ENCODE data around the gene CLSTN3.

Gene CLSTN3

DNA sequence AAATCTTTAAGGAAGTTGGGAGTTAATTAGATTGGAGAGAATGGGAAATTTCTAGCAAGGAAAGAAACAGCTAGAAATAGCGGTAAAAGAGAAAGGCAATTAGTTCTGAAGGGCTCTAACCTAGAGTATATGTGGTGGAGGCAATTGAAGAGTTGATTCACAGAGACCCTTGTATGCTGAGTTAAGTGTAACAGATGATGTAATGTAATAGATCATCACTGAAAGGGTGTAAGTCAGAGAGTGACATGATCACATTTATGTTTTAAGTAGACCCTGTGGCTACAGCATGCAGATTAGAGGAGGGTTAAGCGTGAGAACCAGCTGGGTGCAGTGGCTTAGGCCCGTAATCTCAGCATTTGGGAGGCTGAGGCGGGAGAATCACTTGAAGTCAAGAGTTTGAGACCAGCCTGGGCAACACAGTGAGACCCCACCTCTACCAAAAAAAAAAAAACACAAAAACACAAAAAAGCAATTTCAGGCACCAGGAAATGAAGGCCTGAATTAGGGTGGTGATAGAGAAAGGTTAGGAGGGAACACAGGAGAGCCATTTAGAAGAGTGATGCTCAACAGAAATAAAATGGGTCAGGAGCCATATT is 4.4 kb upstream of the CLSTN3 start:
- DNase-seq (ENCODE audit: low read depth): no peak

DNA sequence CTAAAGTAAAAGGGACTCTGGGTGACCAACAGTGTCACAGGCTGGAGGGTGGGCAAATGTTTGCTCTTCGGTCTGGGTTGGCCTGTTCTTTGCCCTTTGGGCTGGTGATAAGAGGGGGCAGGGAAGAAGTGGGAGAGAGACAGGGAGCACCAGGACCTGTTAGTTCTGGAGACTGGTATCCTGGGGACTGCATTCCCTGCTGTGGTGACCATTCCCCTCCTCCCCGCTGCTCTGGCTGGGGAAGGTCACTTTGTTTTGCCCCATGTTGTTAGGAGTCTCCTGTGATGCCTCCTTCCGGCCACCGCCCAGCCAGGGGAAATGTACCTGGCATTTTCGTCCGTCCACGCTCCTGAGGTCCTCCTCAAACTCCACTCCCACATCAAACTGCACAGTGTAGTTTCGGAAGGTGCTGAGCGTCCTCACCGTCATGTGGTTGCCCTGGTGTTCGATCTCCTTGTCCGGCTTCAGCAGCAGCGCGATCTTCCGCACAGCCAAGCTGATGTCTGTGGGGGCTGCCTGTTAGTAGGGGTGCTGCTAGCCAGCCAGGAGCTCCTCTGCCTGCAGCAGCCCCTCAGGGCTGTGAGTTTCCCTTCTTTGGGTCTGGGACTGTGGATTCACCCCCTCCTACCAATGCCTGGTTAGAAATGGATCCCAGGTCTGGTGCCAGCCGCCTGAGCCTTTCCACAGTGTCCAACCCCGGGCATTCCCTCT is 2.1 kb upstream of the CLSTN3 start:
- no peak for DNase-seq (ENCODE audit: low read depth)

DNA sequence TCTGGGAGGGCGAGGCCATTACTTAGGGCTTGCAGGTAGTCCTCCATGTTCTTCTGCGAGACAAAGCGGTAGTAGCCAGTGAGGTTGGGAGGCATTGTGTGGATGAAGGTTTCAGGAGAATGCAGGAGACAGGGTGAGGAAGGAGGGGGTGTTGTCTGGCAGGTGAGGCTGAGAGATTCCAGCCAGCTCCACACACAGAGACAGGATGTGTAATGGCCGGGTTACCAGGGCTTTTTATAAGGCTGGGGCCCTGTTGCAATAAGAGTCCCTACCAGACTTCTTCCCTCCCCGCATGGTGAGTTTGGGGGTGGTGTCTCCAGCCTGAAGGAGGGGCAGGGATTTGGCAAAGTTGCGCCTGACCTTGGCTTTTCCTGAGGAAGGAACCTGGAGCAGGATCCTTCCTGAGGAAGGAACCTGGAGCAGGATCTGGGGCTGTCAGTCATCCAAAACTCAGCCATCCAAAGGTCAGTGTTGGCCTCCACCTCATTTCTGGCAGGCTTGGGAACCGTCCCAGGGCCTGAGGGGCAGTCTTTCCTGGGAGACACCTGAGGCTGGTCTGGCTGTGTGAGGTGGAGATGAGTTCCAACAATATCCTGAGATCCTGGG is 1.4 kb upstream of the CLSTN3 start, which contains the start of gene RBP5:
Gene RBP5, minus strand, starts transcription at position 209 of the 606 bp plus-strand sequence. Its CDS starts 114 bp downstream, at position 95.
- no peak for DNase-seq (ENCODE audit: low read depth)

DNA sequence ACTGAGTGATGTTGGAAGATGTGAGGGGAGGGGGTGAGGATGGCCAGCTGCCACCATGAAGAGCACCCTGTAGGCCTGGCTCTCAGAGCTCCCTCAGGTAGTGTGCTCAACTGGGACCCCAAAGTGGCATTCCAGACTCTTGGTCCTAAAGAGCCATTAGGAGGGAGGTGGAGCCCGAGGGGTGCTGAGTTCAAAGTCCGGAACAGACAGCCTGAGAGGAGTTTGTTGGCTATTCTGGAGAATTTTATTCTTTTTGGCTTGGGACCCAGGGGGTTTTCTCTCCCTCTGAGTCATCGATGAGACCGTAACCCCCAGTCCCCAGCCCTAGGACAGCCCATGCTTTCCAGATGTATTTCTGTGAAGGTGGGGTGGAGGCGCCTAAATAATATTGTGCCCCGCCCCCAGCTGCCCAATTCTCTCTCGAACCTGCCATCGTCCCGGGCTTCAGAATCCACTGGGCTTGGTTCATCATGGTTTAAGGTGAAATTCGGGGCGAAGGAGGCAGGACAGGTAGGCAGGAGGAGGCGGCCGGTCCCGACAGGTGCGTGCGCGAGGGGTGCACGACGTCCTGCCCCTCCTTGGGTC is 792 bp upstream of the CLSTN3 start:
- no peak for DNase-seq (ENCODE audit: low read depth)

DNA sequence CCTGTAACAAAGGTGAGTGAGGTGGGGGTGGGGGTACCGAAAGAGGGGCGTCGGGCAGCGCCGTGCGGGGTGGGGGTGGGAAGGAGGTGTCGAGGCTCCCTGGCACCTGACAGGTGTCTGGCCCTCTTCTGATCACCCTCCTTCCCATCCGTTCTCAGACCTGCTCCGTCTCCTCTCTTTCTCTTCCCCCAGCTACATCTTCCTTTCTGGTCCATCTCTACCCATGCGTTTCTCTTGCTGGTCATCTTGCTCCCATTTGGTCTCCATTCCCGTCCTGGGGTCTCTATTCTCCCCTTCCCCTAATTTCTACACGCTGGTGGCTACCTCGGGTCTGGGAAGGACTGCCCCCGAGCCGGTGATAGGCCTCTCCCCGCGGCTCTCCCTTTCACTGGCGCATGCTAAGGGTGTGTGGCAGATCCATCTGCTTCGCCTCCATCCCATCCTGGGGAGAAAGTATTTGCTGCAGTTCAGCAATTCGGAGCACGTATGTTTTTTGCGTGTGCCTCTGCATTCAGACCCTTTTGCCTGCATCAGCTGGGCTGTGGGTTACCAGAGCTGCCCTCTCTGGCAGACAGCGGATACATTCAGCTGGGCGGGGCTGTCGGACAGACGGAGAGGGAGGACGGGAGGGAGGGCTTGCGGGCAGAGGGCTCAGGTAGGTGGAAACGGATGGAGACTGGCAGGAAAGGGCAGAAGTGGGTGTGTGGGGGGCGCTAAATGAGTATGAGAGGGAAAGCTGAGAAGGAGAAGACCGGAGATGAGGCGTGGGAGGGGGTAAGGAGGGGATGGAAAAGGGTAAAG is 730 bp downstream of the CLSTN3 start:
- peak; percentile 61 for DNase-seq (ENCODE audit: low read depth)

DNA sequence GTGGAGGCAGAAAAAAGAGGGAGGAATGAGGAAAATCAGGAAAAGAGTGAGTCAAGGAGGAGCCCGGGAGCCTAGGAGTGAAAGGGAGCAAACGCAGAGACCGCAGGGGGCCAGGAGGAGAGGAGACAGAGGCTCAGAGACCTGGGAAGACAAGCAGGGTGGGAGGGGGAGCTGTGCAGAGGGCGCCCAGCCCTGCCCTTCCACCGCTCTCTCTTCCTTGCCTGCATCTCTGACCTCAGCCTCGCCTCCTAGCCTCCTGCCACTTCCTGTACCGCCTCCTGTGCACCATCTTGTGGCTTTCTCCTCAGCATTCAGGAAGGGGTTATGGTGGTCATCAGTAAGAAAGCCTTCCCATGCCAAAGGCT is 1.3 kb downstream of the CLSTN3 start:
- no peak for DNase-seq (ENCODE audit: low read depth)

DNA sequence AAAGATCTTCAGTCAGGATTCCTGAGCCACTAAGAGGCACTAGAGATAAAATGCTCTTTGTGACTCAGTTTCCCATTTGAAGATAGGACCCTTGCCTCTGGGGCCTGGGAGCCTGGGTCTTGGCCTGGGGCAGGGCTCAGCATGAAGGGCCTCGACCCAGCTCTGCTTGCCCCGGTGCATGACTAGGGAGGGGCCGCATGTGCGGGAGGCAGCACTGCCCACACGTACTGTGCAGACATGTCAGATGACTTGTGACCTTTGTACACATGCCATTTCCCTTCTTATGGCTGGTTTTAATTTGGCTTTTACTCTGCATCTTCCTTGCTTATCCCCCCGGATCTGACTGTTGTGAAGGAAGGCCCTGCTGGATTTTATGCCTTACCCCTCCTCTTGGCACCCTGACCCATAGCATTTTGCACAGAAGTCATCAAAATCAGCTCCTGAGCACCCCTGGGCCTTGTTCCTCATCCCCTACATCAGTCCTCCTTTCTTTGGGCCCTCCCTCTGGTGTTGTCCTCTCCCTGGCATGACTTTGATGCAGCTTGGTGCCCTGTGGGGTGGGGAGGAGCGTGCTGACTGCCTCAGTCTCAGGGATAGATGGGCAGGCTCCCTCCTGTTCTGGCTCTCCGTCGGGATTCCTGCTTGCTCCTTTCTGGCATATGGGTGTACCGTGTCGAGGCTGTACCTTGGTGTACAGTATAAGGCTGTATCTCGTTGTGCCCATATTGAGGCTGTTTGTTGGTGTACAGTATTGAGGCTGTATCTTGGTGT is 4.4 kb downstream of the CLSTN3 start:
- DNase-seq (ENCODE audit: low read depth): no peak

DNA sequence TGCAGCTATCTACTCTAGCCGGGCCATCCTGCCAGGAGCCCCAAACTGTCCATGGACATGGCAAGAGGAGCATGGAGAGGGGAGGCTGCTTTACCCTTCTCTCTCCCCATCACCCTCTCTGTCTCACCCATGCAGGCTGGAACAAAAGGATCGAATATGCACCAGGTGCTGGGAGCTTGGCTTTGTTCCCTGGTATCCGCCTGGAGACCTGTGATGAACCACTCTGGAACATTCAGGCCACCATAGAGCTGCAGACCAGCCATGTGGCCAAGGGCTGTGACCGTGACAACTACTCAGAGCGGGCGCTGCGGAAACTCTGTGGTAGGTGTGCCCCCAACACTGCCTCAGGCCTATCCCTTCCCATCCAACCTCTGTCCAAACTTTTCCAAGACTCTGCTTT is 5.9 kb downstream of the CLSTN3 start:
- no peak for DNase-seq (ENCODE audit: low read depth)

DNA sequence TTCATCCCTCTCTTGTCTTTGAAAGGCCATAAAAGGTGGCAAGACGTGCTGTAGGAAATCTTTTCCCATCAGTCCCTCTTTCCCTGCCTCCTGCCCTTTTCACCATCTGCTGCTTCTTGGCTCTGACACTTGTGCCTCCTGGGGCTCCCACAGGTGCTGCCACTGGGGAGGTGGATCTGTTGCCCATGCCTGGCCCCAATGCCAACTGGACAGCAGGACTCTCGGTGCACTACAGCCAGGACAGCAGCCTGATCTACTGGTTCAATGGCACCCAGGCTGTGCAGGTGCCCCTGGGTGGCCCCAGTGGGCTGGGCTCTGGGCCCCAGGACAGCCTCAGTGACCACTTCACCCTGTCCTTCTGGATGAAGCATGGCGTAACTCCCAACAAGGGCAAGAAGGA is 6.5 kb downstream of the CLSTN3 start:
- DNase-seq (ENCODE audit: low read depth): no peak

DNA sequence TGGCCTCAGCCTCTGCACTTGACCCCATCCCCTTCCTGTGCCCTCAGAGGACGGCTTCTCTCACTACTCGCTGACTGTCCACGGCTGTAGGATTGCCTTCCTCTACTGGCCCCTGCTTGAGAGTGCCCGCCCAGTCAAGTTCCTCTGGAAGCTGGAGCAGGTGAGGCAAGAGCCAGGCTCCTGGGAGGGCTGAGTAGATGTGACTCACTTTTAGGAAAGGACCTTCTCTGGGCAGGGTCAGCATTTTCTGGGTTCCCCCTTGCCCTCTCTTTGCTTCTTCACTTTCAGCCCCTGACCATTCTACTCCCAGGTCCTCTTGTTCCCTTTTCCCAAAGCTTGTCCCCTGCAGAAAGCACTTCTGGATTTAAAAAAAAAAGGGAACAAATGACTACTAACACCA is 7.7 kb downstream of the CLSTN3 start:
- DNase-seq (ENCODE audit: low read depth): no peak

DNA sequence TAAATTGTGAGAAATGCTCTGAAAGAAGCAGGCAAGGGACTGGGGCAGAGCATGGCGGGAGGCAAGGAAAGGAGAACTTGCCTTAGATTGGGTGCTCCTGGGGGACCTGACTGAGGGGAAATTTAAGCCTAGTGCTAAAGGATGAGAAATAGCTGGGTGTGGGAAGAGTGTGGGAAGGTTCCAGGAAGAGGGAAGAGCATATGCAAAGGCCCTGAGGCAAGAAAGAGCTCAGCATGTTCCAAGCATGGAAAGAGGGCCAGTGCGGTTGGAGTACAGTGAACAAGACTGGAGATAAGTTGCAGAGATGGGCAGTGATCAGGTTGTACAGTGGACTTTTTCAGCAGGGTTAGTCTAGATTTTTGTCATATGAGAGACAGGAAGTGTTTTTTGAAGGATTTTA is 9.0 kb downstream of the CLSTN3 start:
- DNase-seq (ENCODE audit: low read depth): no peak

DNA sequence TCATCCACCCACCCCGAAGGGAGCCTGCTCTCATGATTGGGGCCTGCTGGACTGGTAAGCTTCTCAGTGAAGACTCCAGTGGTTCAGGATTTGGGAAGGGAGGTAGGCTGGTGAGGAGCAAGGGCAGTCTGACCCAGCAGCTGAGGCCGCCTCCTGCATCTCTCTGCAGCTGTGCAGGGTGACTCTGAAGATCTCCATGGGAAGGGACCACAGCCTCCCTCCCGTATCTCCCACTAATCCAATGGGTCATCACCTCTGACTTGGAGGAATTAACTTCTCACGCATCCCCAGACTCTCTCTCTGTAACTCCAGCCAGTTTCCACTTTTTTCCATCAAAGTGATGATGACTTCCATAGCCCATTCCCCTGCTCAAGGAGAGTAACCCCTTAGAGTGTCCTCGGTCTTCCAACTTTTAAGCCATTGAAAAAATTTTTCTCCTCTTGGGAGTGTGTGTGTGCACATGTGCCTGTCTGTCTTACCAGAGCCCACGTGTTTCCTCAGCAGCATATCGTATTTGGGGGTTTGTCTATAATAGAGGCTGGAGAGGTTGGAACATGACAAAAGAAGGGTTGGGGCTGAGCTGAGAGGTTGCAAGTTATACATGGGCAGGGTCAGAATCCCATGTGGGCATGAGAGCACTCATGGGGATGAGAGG is 11.3 kb downstream of the CLSTN3 start:
- DNase-seq (ENCODE audit: low read depth): no peak

DNA sequence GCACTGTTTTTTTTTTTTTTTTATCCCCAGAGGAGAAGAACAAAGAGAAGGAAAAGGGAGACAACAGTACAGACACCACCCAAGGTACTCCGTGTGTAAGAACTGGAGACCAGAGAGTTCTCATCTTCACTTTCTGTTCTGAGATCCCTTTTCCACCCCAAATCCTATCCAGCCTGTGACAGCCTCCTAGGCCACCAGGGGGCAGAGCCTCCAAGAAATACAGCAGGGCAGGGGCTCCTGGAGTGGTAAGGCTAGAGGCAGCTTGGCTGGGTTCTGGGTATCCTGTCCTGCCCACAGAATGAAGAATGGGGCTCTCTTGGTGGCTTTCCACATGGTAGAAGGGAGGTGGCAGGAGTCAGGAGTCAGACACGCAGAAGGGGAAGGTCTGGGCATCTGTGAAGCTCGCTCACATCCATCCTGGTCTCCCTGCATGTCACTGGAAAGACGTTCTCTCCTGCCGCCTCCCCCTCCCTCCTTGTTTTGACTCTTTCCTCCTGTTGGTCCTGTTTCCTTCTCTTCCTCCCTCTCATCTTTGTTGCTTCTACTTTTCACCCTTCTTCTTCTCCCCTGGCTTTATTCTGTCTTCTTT is 12.0 kb downstream of the CLSTN3 start:
- peak; percentile 69 for DNase-seq (ENCODE audit: low read depth)

DNA sequence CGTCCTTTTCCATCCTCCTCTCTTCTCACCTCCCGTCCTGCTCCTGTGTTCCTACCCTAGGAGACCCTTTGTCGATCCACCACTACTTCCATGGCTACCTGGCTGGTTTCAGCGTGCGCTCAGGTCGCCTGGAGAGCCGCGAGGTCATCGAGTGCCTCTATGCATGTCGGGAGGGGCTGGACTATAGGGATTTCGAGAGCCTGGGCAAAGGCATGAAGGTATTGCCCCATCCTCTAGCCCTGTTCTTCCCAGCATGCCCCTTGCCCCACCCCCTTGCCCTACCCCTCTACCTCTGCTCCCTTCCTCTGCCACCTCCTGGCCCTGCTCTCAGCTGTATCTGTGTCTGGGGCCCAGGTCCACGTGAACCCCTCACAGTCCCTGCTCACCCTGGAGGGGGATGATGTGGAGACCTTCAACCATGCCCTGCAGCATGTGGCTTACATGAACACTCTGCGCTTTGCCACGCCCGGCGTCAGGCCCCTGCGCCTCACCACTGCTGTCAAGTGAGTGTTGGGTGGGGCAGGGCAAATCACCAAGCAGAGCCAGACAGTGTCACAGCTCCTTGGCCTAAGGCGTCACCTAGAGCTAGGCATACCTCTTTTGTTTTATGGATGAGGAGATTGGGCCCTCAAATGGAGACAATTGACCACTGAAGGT is 12.8 kb downstream of the CLSTN3 start:
- no peak for DNase-seq (ENCODE audit: low read depth)

DNA sequence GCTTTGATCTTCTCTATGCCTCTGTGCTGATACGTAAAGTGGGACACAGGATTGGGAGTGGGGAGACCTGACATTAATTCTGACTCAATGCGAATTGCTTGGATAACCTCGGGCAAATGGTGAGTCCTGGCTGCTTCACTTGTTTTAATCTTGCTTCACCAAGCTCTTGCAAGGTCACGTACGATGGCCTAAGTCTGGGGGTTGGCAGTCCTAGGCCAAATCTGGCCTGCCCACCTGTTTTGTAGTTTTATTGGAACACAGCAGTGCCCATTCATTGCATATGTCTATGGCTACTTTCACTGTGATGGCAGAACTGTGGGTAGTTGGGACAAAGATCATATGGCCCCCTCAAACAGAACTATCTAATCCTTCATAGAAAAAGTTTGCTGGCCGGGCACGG is 13.4 kb downstream of the CLSTN3 start:
- no peak for DNase-seq (ENCODE audit: low read depth)

DNA sequence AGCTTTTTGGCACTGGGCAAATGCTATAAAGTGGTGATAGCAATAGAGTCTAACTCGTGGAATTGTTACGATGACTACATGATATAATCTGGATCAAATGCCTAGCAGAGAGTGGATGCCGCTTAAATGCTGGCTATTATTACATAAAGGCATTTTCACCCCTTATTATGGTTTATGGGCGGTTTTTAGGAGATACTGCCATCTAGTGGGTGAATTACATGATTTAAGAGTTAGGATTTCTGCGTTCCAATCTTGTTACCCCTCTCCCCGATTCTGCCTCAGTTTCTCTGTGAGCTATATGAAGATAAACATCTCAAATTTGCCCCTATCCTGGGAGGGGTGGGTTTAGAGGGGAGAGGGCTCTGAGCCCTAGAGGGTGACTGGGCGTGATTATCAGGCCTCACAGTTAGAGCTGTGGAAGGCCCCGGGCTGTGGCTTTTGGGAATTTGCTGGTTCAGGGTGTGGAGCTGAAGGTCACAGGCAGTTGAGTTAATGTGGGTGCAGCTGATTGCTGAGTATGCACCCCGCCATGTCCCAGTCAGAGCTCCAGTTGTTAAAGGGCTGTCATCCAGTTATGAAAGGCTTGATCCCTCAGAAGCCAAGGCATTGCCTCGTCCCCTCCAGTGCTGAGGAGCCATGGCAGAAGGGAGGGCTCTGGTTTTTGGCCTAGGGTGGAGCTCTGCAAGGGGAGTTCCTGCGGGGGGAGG is 14.4 kb downstream of the CLSTN3 start:
- peak; percentile 48 for DNase-seq (ENCODE audit: low read depth)

DNA sequence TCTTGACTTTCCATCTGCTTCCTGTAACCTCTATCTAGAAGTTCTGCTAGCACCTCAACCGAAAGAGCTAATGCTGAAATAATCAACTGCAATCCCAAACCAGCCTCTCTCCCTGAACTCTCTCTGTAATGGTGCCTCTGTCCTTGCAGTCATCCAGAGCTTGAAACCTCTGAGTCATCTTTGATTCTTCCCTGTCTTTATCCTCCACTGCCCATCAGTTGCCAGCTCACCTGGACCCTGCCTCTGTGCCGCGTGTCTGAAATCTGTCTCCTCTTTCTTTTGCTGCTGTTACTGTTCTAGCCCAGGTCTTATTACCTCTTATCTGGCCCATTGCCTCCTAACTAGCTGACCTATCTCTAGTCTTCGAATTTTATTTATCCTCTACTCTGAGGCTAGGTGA is 15.5 kb downstream of the CLSTN3 start:
- no peak for DNase-seq (ENCODE audit: low read depth)

DNA sequence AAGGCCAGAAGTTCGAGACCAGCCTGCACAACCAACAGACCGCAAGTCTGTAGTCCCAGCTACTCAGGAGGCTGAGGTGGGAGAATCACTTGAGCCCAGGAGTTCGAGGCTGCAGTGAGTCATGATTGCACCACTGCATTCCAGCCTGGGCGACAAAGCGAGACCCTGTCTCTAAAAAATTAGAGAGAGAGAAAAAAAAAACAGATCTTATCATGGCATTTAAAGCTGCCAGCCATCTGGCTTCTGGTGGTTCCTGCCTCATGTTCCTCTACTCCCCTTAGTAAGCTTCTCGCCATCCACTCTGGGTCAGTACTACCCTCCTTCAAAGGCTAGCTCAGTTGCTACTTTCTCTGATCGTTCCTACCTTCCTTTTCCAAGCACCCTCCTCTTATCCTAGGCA is 16.1 kb downstream of the CLSTN3 start:
- peak; percentile 41 for DNase-seq (ENCODE audit: low read depth)

DNA sequence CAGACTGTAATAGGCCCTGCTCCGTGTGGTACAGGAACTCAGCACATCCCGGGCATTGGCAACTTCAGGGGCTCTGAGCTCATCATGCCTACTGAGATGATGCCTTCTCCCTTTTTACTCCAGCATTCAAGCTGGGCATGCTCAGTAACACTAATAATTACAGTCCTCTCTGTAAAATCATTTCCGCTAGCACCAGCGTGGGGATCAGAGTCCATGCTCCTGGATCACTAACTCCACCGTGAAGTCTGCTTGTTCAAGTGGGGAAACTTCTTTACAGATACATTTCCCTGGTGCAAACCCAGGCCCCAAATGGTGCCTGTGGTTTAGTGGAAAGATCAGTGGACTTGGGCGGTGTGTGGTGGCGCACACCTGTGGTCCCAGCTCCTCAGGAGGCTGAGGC is 16.7 kb downstream of the CLSTN3 start:
- no peak for DNase-seq (ENCODE audit: low read depth)

DNA sequence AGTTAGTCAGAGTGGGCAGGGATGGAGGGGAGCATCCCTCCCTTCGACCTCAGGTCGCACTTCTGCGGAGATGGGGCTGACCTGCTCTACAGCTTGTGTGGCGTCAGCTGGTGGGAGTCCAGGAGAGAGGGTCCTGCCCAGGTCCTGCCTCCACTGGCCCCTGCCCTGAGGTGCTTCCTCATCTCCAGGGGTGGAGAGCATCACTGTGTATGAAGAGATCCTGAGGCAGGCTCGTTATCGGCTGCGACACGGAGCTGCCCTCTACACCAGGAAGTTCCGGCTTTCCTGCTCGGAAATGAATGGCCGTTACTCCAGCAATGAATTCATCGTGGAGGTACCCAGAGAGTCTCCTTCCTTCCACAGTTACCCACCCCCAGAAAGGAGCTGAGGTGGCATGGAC is 20.2 kb downstream of the CLSTN3 start:
- DNase-seq (ENCODE audit: low read depth): no peak

All from EH (cell line).